Erythroblast (primary cell): ENCODE data around the gene ADCY5.

ENCODE experiments used
- GATA1 ChIP-seq: IDR thresholded peaks from 2 replicates; pipeline ENCODE4 v1.6.1; 2011; ENCODE audit warnings: low read depth, mild to moderate bottlenecking, control low read depth, low read length, moderate library complexity
- POLR2A ChIP-seq: IDR thresholded peaks from 2 replicates; pipeline ENCODE4 v1.6.1; 2011; ENCODE audit warnings: mild to moderate bottlenecking, low read length

DNA sequence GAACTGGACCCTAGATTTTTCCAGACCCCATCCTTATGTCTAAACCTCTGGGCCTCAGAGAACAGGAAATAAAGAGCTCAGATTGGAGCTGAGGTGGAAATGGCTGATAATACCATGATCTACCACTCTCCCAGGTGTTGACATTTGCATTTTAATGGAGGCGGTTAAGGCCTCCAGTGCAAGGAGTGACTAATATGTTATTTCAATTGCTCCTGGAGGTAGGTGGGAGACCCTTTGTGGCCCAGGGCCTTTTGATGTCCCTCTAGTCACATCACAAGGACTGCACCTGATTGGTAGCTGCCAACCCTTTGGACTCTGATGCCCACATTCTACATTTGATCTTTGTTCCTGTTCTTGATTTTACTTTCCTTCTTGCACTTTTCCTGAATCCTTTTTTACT lies 9.0 kb upstream of the ADCY5 start:
- TF ChIP-seq POLR2A: no peak
- no peak for TF ChIP-seq GATA1
